ENCODE measurements around the gene ZMYND10. TPM values are rescaled to one million over a fixed set of nuclear protein-coding genes. Genes with fewer than 3 reads are reported as not detected.
A peak's percentile ranks its signal among the peaks of the same experiment; 100 is the strongest.

The ZMYND10 gene
- total RNA-seq = 1 to 10 TPM in 2 of 4 donors, under 1 TPM in 1, not detected in 1; 0.30 to 1.7 (median 1.3) TPM

- Histone ChIP-seq H3K9me3 (no peaks in the 10 kb centered on the region), H3K4me3 (peak within 1 kb of the TSS; percentile 12 to 48 (median 38)), H3K27me3 (no peaks in the 10 kb centered on the region), H3K4me1 (peaks cover 0 to 64% (median 21%) of the 10 kb centered on the region in 4 donors), H3K36me3 (peaks cover 0 to 22% (median 0%) of the 10 kb centered on the region in 3 donors), H3K27ac (peak within 1 kb of the TSS in 1 of 4 donors; percentile 21)
- no peak for TF ChIP-seq EP300 (IDR thresholded peaks at IDR 0.05)
- TF ChIP-seq CTCF (IDR thresholded peaks at IDR 0.05) = no peak
- TF ChIP-seq POLR2A (IDR thresholded peaks at IDR 0.05) = no peak
- DNase-seq (ENCODE audit: low spot score in 2 of 2) = no peak
- 10 to 17% methylated on average over 27 to 43 of the region's 45 CpGs for WGBS, 2 donors
Measured at GRCh38 chr3:50345586-50346234, at the start of gene ZMYND10. Gene ZMYND10, minus strand, starts transcription at chr3:50345732. Its CDS starts 153 bp downstream, at chr3:50345579.

- Histone ChIP-seq H3K9me3 (no peaks in the 10 kb centered on the region), H3K27ac (no peak overlapping the region), H3K4me3 (no peak overlapping the region), H3K4me1 (peaks cover 0 to 20% (median 4%) of the 10 kb centered on the region in 4 donors), H3K27me3 (no peaks in the 10 kb centered on the region), H3K36me3 (no peaks in the 10 kb centered on the region)
- no peak for DNase-seq (ENCODE audit: low spot score in 2 of 2)
- TF ChIP-seq CTCF (IDR thresholded peaks at IDR 0.05) (no peak), POLR2A (IDR thresholded peaks at IDR 0.05) (no peak), EP300 (IDR thresholded peaks at IDR 0.05) (no peak)
- 73 to 84% methylated on average over 4 to 5 of the region's 5 CpGs for WGBS, 2 donors
Measured at GRCh38 chr3:50393061-50393460, 47.5 kb upstream of the ZMYND10 start.

- Histone ChIP-seq H3K9me3 (no peaks in the 10 kb centered on the region), H3K27me3 (no peaks in the 10 kb centered on the region), H3K27ac (no peak overlapping the region), H3K4me3 (no peak overlapping the region), H3K4me1 (peaks cover 0 to 20% (median 4%) of the 10 kb centered on the region in 4 donors), H3K36me3 (no peaks in the 10 kb centered on the region)
- TF ChIP-seq EP300 (IDR thresholded peaks at IDR 0.05) (no peak), CTCF (IDR thresholded peaks at IDR 0.05) (no peak), POLR2A (IDR thresholded peaks at IDR 0.05) (no peak)
- WGBS, 2 donors = 54 to 69% methylated on average over 4 to 5 of the region's 5 CpGs
- no peak for DNase-seq (ENCODE audit: low spot score in 2 of 2)
Measured at GRCh38 chr3:50392101-50392715, 46.7 kb upstream of the ZMYND10 start.

- Histone ChIP-seq H3K27me3 (no peaks in the 10 kb centered on the region), H3K4me3 (no peak overlapping the region), H3K4me1 (peaks cover 0 to 20% (median 4%) of the 10 kb centered on the region in 4 donors), H3K27ac (peak overlapping the region in 2 of 4 donors; percentile 5 to 18), H3K9me3 (no peaks in the 10 kb centered on the region), H3K36me3 (no peaks in the 10 kb centered on the region)
- WGBS, 2 donors = 59 to 62% methylated on average over 12 of the region's 12 CpGs
- DNase-seq (ENCODE audit: low spot score in 2 of 2) = no peak
- TF ChIP-seq POLR2A (IDR thresholded peaks at IDR 0.05) (no peak), CTCF (IDR thresholded peaks at IDR 0.05) (no peak), EP300 (IDR thresholded peaks at IDR 0.05) (peak in 1 of 2 donors; percentile 29)
Measured at GRCh38 chr3:50390508-50391224, 45.1 kb upstream of the ZMYND10 start.

- Histone ChIP-seq H3K9me3 (no peaks in the 10 kb centered on the region), H3K27me3 (no peaks in the 10 kb centered on the region), H3K36me3 (no peaks in the 10 kb centered on the region), H3K4me1 (peaks cover 0 to 20% (median 4%) of the 10 kb centered on the region in 4 donors), H3K27ac (no peak overlapping the region), H3K4me3 (no peak overlapping the region)
- 89 to 91% methylated on average over 6 of the region's 6 CpGs for WGBS, 2 donors
- DNase-seq (ENCODE audit: low spot score in 2 of 2) = no peak
- TF ChIP-seq CTCF (IDR thresholded peaks at IDR 0.05) = no peak
Measured at GRCh38 chr3:50389414-50389767, 43.9 kb upstream of the ZMYND10 start.
